B cell (primary cell): ENCODE data around the gene CCN5. TPM values are rescaled to one million over a fixed set of nuclear protein-coding genes. Genes with fewer than 3 reads are reported as not detected.

Source experiments
- ATAC-seq: fragments of 200-7000 bp; cut with Tn5 transposase; one replicate; pipeline ENCODE4 v1.10.0; 2021; ENCODE audit warnings: low read depth, mild to moderate bottlenecking, moderate number of reproducible peaks, moderate library complexity
- CTCF ChIA-PET: fragments of 350-600 bp; sonication (Branson Sonifier 250); formaldehyde crosslinking; loops from one replicate; lab custom pipeline; 2021; ENCODE audit warnings: antibody characterized with exemption, inconsistent platforms; lab: Charles Lee
- POLR2A ChIA-PET: fragments of 350-600 bp; sonication (Branson Sonifier 250); formaldehyde crosslinking; loops from one replicate; lab custom pipeline; 2021; ENCODE audit warnings: antibody characterized with exemption; lab: Charles Lee
- DNase-seq: peaks from one replicate; pipeline ENCODE4 v3.0.0; 2013
- H2AFZ ChIP-seq: 2 replicates; pipeline ENCODE4 v1.6.1; 2012; ENCODE audit warnings: mild to moderate bottlenecking, low read depth, low read length; ENCODE audit not compliant: insufficient read depth, poor library complexity, severe bottlenecking
- H3K27ac ChIP-seq, 2 donors: 1 replicate in 1 of 2; 2 replicates in 1 of 2; pipeline ENCODE4 v1.5.1; 2012 to 2013; ENCODE audit warnings: low read length in 2 of 2, mild to moderate bottlenecking in 2 of 2, moderate library complexity in 1 of 2
- H3K27me3 ChIP-seq, 4 experiments: fragments of 200-600 bp in 1 of 4; sonication (generic) in 1 of 4; replicated peaks in 1 of 4; 1 replicate in 2 of 4; 2 replicates in 2 of 4; pipeline versions ENCODE4 v1.6.1 to v1.7.0; 2013 to 2016; ENCODE audit warnings: low read length in 3 of 4, mild to moderate bottlenecking in 2 of 4, mixed read lengths in 1 of 4, moderate library complexity in 1 of 4; ENCODE audit not compliant: insufficient read depth in 4 of 4, control insufficient read depth in 3 of 4; ENCODE audit errors: control extremely low read depth in 1 of 4
- H3K36me3 ChIP-seq, 2 experiments: replicated peaks in 1 of 2; 1 replicate in 1 of 2; 2 replicates in 1 of 2; pipeline versions ENCODE4 v1.6.1 to v1.7.1; 2013; ENCODE audit warnings: low read length in 1 of 2; ENCODE audit not compliant: insufficient read depth in 2 of 2, control insufficient read depth in 1 of 2; ENCODE audit errors: control extremely low read depth in 1 of 2, extremely low read depth in 1 of 2
- H3K4me1 ChIP-seq, 2 donors: fragments of 200-600 bp in 1 of 2; sonication (generic) in 1 of 2; 1 replicate in 1 of 2; 2 replicates in 1 of 2; pipeline versions ENCODE4 v1.5.1 to v1.6.1; 2013 to 2017; ENCODE audit warnings: low read length in 2 of 2; ENCODE audit not compliant: control insufficient read depth in 2 of 2, insufficient read depth in 2 of 2
- H3K4me2 ChIP-seq: replicated peaks from 2 replicates; pipeline ENCODE3; 2012; ENCODE audit warnings: mild to moderate bottlenecking, low read depth, low read length; ENCODE audit not compliant: poor library complexity, severe bottlenecking
- H3K4me3 ChIP-seq, 5 experiments: fragments of 200-600 bp in 1 of 5; sonication (generic) in 1 of 5; 1 replicate in 3 of 5; 2 replicates in 2 of 5; pipeline versions ENCODE4 v1.5.1 to v1.7.0; 2011 to 2016; ENCODE audit warnings: low read length in 4 of 5, mild to moderate bottlenecking in 4 of 5, low read depth in 2 of 5, control low read depth in 1 of 5, moderate library complexity in 1 of 5; ENCODE audit not compliant: insufficient read depth in 1 of 5; ENCODE audit errors: control extremely low read depth in 1 of 5, extremely low read depth in 1 of 5
- H3K79me2 ChIP-seq: fragments of 200-600 bp; sonication (generic); one replicate; pipeline ENCODE4 v1.6.0; 2016; ENCODE audit warnings: low read length; ENCODE audit not compliant: control insufficient read depth, insufficient read depth
- H3K9ac ChIP-seq: fragments of 200-600 bp; sonication (generic); 2 replicates; pipeline ENCODE4 v1.6.1; 2017; ENCODE audit warnings: mild to moderate bottlenecking, low read length, moderate library complexity
- H3K9me3 ChIP-seq, 3 donors: one replicate each; pipeline versions ENCODE4 v1.6.1 to v1.7.1; 2013; ENCODE audit warnings: low read length in 2 of 3; ENCODE audit not compliant: control insufficient read depth in 2 of 3, insufficient read depth in 1 of 3; ENCODE audit errors: control extremely low read depth in 1 of 3
- H4K20me1 ChIP-seq: 2 replicates; pipeline ENCODE4 v1.6.0; 2012; ENCODE audit warnings: mild to moderate bottlenecking, low read length; ENCODE audit not compliant: insufficient read depth, control insufficient read depth, poor library complexity, severe bottlenecking
- H3K27ac Mint-ChIP-seq: one replicate; pipeline ENCODE4 v1.8.0; 2021; ENCODE audit warnings: mixed read lengths
- H3K27me3 Mint-ChIP-seq: one replicate; pipeline ENCODE4 v1.8.0; 2021; ENCODE audit warnings: mixed read lengths
- H3K4me1 Mint-ChIP-seq: one replicate; pipeline ENCODE4 v1.8.0; 2021; ENCODE audit warnings: mixed read lengths
- H3K4me3 Mint-ChIP-seq: one replicate; pipeline ENCODE4 v1.8.0; 2021; ENCODE audit warnings: mixed read lengths
- H3K9me3 Mint-ChIP-seq: one replicate; pipeline ENCODE4 v1.8.0; 2022; ENCODE audit warnings: mixed read lengths; ENCODE audit not compliant: insufficient read depth
- CTCF ChIP-seq: fragments of 200-600 bp; IDR thresholded peaks from one replicate; pipeline ENCODE4 v1.8.0; 2022; ENCODE audit warnings: antibody characterized with exemption, mild to moderate bottlenecking
- EZH2 ChIP-seq: IDR thresholded peaks from 2 replicates; pipeline ENCODE4 v1.6.1; 2012; ENCODE audit warnings: borderline replicate concordance, low read depth, mild to moderate bottlenecking, moderate library complexity, low read length; ENCODE audit not compliant: insufficient read depth, poor library complexity, severe bottlenecking
- WGBS: methylation state at CpG from one replicate; pipeline ENCODE4 v1.1.5; 2013; ENCODE audit warnings: missing lambda C conversion rate; ENCODE audit not compliant: insufficient coverage; 5-methylcytosine and 5-hydroxymethylcytosine counted together
- intact Hi-C: fragments of 100-400 bp; cut with micrococcal nuclease; formaldehyde crosslinking; loops from one replicate; pipeline ENCODE4 v1.10.0; 2022
- polyA plus RNA-seq: library from polyadenylated mRNA; depleted of rRNA; stranded (reverse); fragments of >200 nt; gene quantifications from 2 replicates; pipeline ENCODE4 v1.2.3, GENCODE V29; 2012
- total RNA-seq, 2 donors: library from RNA; stranded (reverse); fragments of 120-200 nt in 1 of 2; gene quantifications; 1 replicate in 1 of 2; 2 replicates in 1 of 2; pipeline versions ENCODE4 v1.2.3 to v1.2.4, GENCODE V29; 2013 to 2022

The CCN5 gene
- total and polyA plus RNA-seq, 2 donors (not counting 1 experiment from before 2014, with no cell fraction given) = not detected

GRCh38 chr20:44752099-44752931, 37.1 kb downstream of the CCN5 start:
- H3K27me3 ChIP-seq = peaks cover 0 to 15% (median 7%) of the 10 kb centered on the region in 4 experiments
- no peak overlapping the region for H3K4me2 ChIP-seq
- ChIA-PET CTCF (no interaction called here), POLR2A (no interaction called here)
- H3K4me1 ChIP-seq = peaks cover 0 to 6% of the 10 kb centered on the region in 2 donors
- Mint-ChIP-seq H3K27ac (no peak overlapping the region), H3K27me3 (peaks cover 18% of the 10 kb centered on the region), H3K4me3 (no peak overlapping the region), H3K4me1 (peaks cover 2% of the 10 kb centered on the region), H3K9me3 (no peaks in the 10 kb centered on the region)
- H3K36me3 ChIP-seq = no peaks in the 10 kb centered on the region
- no peaks in the 10 kb centered on the region for H3K79me2 ChIP-seq
- H3K9me3 ChIP-seq = no peaks in the 10 kb centered on the region
- no peak overlapping the region for H2AFZ ChIP-seq
- DNase-seq (no peak), ATAC-seq (no peak)
- WGBS = 80% methylated on average over 15 of the region's 17 CpGs
- no peak overlapping the region for H3K4me3 ChIP-seq
- no peak overlapping the region for H3K9ac ChIP-seq
- TF ChIP-seq EZH2 (no peak), CTCF (no peak)
- no peaks in the 10 kb centered on the region for H4K20me1 ChIP-seq
- H3K27ac ChIP-seq = no peak overlapping the region
- intact Hi-C loops = no loop called here

- ChIA-PET POLR2A (no interaction called here), CTCF (no interaction called here)
- Histone ChIP-seq H3K4me1 (peaks cover 0 to 6% of the 10 kb centered on the region in 2 donors), H3K9ac (no peak overlapping the region), H3K4me3 (no peak overlapping the region), H3K27ac (no peak overlapping the region), H3K79me2 (no peaks in the 10 kb centered on the region), H3K4me2 (no peak overlapping the region), H3K27me3 (peaks cover 0 to 11% (median 1%) of the 10 kb centered on the region in 4 experiments), H4K20me1 (no peaks in the 10 kb centered on the region), H2AFZ (no peak overlapping the region), H3K9me3 (no peaks in the 10 kb centered on the region), H3K36me3 (no peaks in the 10 kb centered on the region)
- no peak for DNase-seq
- Mint-ChIP-seq H3K27me3 (peaks cover 17% of the 10 kb centered on the region), H3K4me1 (no peaks in the 10 kb centered on the region), H3K4me3 (no peak overlapping the region), H3K9me3 (no peaks in the 10 kb centered on the region), H3K27ac (no peak overlapping the region)
- ATAC-seq = no peak
- 87% methylated on average over 7 of the region's 7 CpGs for WGBS
- intact Hi-C loops = no loop called here
- TF ChIP-seq EZH2 = no peak
- TF ChIP-seq CTCF = no peak
Observed at GRCh38 chr20:44754554-44754953, 39.4 kb downstream of the CCN5 start.
